Mucosa of descending colon (tissue), 3 donors: ENCODE data around the gene EPB42. TPM values are rescaled to one million over a fixed set of nuclear protein-coding genes. Genes with fewer than 3 reads are reported as not detected.
"Not testable (repeated sequence)": the region's sequence is repeated elsewhere in the genome, so short reads cannot be mapped to it uniquely, and the experiment has no call there.

Experiments used
- ATAC-seq: fragments of 200-7000 bp; cut with Tn5 transposase; one replicate; pipeline ENCODE4 v1.9.1; 2020; ENCODE audit warnings: mild to moderate bottlenecking, moderate library complexity
- DNase-seq, 3 donors: peaks; one replicate each; pipeline ENCODE4 v3.0.0-alpha.2; 2020
- H3K36me3 ChIP-seq: fragments of 200-600 bp; one replicate; pipeline ENCODE4 v1.8.0; 2021; ENCODE audit warnings: low read depth, mild to moderate bottlenecking
- H3K4me1 ChIP-seq: fragments of 200-600 bp; one replicate; pipeline ENCODE4 v1.8.0; 2021; ENCODE audit warnings: low read depth, mild to moderate bottlenecking
- H3K4me3 ChIP-seq: fragments of 200-600 bp; one replicate; pipeline ENCODE4 v1.8.0; 2021; ENCODE audit warnings: mild to moderate bottlenecking
- H3K9me3 ChIP-seq: fragments of 200-600 bp; one replicate; pipeline ENCODE4 v1.8.0; 2021; ENCODE audit warnings: mild to moderate bottlenecking
- CTCF ChIP-seq: fragments of 200-600 bp; IDR thresholded peaks from one replicate; pipeline ENCODE4 v1.8.0; 2022; ENCODE audit warnings: antibody characterized with exemption, mild to moderate bottlenecking
- intact Hi-C, 2 donors: fragments of 100-400 bp; cut with DNase I in 1 of 2; cut with micrococcal nuclease in 1 of 2; formaldehyde crosslinking; loops; one replicate each; pipeline versions ENCODE4 v1.11.0 to v1.11.1; 2022; cut with DNase I, micrococcal nuclease
- total RNA-seq, 3 donors: library from RNA; stranded (reverse); fragmentation: NEBNext Ultra II Directional in 2 of 3; extraction: Animal tissue kit (Norgen Biotek cat#: 25700) in 2 of 3; gene quantifications; one replicate each; pipeline versions ENCODE4 v1.2.1 to v1.2.4, GENCODE V29; 2021 to 2023
- donor health status: DM: no; HTN: no; CAD: no; lungs with moderate emphysema.
- donor health status: DM: no; HTN: no; CAD: no.
- donor health status: DM: no; HTN: yes; CAD: no.

Gene EPB42
- total RNA-seq, 3 donors from 2014 or later = not detected

DNA sequence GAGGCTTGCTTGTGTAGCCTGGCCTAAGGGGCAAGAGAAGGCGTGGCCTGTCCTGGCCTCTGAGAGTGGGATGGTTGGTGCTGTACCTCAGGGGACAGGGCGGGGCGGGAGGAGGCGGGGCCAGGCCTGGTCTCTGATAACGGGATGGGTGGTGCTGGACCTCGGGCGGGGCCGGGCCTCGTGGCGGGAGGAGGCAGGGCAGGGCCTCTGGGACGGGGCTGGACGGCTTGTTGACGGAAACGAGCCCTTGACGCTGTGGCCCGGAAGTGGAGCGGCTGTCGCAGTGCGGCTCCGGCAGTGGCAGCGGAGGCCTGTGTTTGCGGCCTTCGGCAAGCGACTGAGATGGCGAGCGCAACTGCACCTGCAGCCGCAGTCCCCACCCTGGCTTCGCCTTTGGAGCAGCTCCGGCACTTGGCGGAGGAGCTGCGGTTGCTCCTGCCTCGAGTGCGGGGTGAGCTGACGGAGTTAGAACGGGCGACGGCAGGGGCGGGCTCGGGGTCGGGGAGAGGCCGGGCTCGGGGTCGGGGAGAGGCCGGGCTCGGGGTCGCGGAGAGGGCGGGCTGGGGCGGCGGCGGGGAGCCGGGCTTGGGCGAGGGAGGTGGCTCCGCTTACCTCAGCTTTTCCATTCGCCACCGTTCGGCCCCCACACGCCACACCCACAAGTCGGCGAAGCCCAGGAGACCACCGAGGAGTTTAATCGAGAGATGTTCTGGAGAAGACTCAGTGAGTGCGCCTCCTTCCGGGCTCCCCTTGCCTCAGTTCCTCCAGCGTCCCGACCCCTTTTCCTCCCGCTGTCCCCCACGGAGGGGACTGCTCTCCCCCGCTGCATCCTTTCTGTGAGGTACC, 35.4 kb downstream of the EPB42 start, which contains the start of gene CCNDBP1:
TSS of gene CCNDBP1 (plus strand) at position 247 of the 846 bp plus-strand sequence. CDS start at position 343, 96 bp downstream.
- no peaks in the 10 kb centered on the region for H3K9me3 ChIP-seq
- peaks cover 13% of the 10 kb centered on the region for H3K4me1 ChIP-seq
- H3K4me3 ChIP-seq = peak within 1 kb of the TSS; percentile 67
- intact Hi-C loops = no loop called here
- TF ChIP-seq CTCF = no peak
- DNase-seq (peak; percentile 98 to 99 (median 99)), ATAC-seq (peak; percentile 98)
- no peaks in the 10 kb centered on the region for H3K36me3 ChIP-seq

DNA sequence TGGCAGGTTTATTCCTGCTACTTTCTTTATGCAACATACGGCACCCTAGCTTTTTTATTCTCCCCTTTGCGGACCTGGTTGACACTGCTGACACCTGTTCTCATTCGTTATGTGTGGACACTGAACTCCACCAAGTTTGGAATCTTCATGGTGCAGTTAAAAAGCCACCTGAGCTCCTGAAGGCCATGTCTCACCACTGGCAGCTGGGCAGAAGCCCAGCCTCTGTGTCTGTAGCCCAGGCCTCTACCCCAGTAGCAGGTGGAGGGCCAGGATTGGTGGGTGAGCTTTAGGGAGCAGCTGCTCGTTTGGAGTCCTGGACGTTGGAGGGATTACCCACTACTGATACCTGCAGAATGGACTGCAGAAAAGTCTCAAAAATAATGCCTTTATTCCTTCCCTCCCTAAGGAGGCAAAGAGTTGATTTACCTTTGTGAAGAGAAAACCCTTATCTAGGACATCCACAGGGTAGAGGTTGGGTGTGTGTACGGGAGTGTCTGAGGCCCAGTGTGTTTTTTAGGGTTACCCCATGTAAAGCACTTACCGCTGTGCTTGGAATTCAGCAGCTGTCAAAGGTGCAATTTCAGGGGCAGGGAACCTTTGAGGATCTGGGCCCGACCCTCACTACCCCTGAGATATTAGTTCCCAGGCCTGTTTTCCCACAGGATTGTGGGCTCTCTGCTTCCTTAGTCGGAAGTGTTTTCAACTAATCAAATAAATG, 36.3 kb downstream of the EPB42 start:
- Histone ChIP-seq H3K36me3 (no peaks in the 10 kb centered on the region), H3K9me3 (no peaks in the 10 kb centered on the region), H3K4me1 (peaks cover 13% of the 10 kb centered on the region), H3K4me3 (no peak overlapping the region)
- ATAC-seq = no peak
- intact Hi-C loops = no loop called here
- no peak for TF ChIP-seq CTCF
- DNase-seq = no peak

GRCh38 chr15:43183270-43183669, 37.5 kb downstream of the EPB42 start:
- TF ChIP-seq CTCF = no peak
- DNase-seq = no peak
- H3K4me3 ChIP-seq = no peak overlapping the region
- no peaks in the 10 kb centered on the region for H3K36me3 ChIP-seq
- H3K9me3 ChIP-seq = no peaks in the 10 kb centered on the region
- H3K4me1 ChIP-seq = peaks cover 13% of the 10 kb centered on the region
- intact Hi-C loops = no loop called here
- ATAC-seq = no peak

DNA sequence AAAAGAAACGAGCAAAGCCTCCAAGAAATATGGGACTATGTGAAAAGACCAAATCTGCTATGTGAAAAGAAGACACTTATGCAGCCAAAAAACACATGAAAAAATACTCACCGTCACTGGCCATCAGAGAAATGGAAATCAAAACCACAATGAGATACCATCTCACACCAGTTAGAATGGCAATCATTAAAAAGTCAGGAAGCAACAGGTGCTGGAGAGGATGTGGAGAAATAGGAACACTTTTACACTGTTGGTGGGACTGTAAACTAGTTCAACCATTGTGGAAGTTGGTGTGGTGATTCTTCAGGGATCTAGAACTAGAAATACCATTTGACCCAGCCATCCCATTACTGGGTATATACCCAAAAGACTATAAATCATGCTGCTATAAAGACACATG, 43.7 kb downstream of the EPB42 start:
- DNase-seq, H3K36me3 ChIP-seq, H3K4me3 ChIP-seq, ATAC-seq, H3K4me1 ChIP-seq, H3K9me3 ChIP-seq, intact Hi-C loops: not testable (repeated sequence)

GRCh38 chr15:43175656-43176309, 45.0 kb downstream of the EPB42 start:
- H3K9me3 ChIP-seq, intact Hi-C loops, H3K36me3 ChIP-seq, DNase-seq, H3K4me1 ChIP-seq, ATAC-seq, H3K4me3 ChIP-seq: not testable (repeated sequence)

GRCh38 chr15:43169888-43170287, 50.9 kb downstream of the EPB42 start:
- intact Hi-C loops = no loop called here
- Histone ChIP-seq H3K9me3 (no peaks in the 10 kb centered on the region), H3K4me3 (no peak overlapping the region), H3K36me3 (no peaks in the 10 kb centered on the region), H3K4me1 (no peaks in the 10 kb centered on the region)
- no peak for DNase-seq
- ATAC-seq = no peak
- no peak for TF ChIP-seq CTCF
